Mesothelial cell of epicardium (in vitro differentiated cells): ENCODE data around the gene GALNT18. TPM values are rescaled to one million over a fixed set of nuclear protein-coding genes. Genes with fewer than 3 reads are reported as not detected.
A peak's percentile ranks its signal among the peaks of the same experiment; 100 is the strongest.

Experiments
- DNase-seq, 2 experiments: peaks; one replicate each; pipeline ENCODE4 v3.0.0; 2021; ENCODE audit warnings: low spot score in 2 of 2; ENCODE audit not compliant: unreplicated experiment in 2 of 2
- H3K27ac Mint-ChIP-seq: 2 replicates; pipeline ENCODE4 v1.8.0; 2021; ENCODE audit warnings: mixed read lengths
- H3K27me3 Mint-ChIP-seq: 2 replicates; pipeline ENCODE4 v1.8.0; 2021; ENCODE audit warnings: low read depth, mixed read lengths
- H3K36me3 Mint-ChIP-seq: 2 replicates; pipeline ENCODE4 v1.8.0; 2021; ENCODE audit warnings: mixed read lengths
- H3K4me1 Mint-ChIP-seq: 2 replicates; pipeline ENCODE4 v1.8.0; 2021; ENCODE audit warnings: mixed read lengths
- H3K4me3 Mint-ChIP-seq: 2 replicates; pipeline ENCODE4 v1.8.0; 2021; ENCODE audit warnings: mild to moderate bottlenecking, moderate library complexity, mixed read lengths
- H3K9me3 Mint-ChIP-seq: 2 replicates; pipeline ENCODE4 v1.8.0; 2021; ENCODE audit warnings: mixed read lengths
- CTCF ChIP-seq: fragments of 200-600 bp; sonication (generic); IDR thresholded peaks from one replicate; pipeline ENCODE4 v1.5.0; 2021; ENCODE audit warnings: antibody characterized with exemption; ENCODE audit not compliant: unreplicated experiment
- total RNA-seq: library from RNA; stranded (reverse); gene quantifications from 3 replicates; pipeline ENCODE4 v1.2.1, GENCODE V29; 2021

The GALNT18 gene
- total RNA-seq, 1 donor from 2014 or later: 4.2 TPM

- Mint-ChIP-seq H3K27ac (no peak overlapping the region), H3K27me3 (peaks cover 78% of the 10 kb centered on the region)
- peak in 1 of 2 experiments; percentile 57 for DNase-seq
Measured at GRCh38 chr11:11620173-11620920, 1.5 kb downstream of the GALNT18 start.

GRCh38 chr11:11618973-11619435, 2.8 kb downstream of the GALNT18 start:
- Mint-ChIP-seq H3K9me3 (no peaks in the 10 kb centered on the region), H3K27me3 (peaks cover 70% of the 10 kb centered on the region), H3K27ac (no peak overlapping the region), H3K4me3 (peak overlapping the region; percentile 35), H3K4me1 (peaks cover 17% of the 10 kb centered on the region), H3K36me3 (no peaks in the 10 kb centered on the region)
- TF ChIP-seq CTCF: no peak
- no peak for DNase-seq

More at GRCh38 chr11:11620173-11620920, 1.5 kb downstream of the GALNT18 start:
- Mint-ChIP-seq H3K4me3 (peak overlapping the region; percentile 78), H3K9me3 (no peaks in the 10 kb centered on the region), H3K36me3 (no peaks in the 10 kb centered on the region), H3K4me1 (peaks cover 17% of the 10 kb centered on the region)
- no peak for TF ChIP-seq CTCF

- Mint-ChIP-seq H3K9me3 (no peaks in the 10 kb centered on the region), H3K4me3 (no peak overlapping the region), H3K27ac (no peak overlapping the region), H3K27me3 (peaks cover 63% of the 10 kb centered on the region), H3K36me3 (no peaks in the 10 kb centered on the region), H3K4me1 (peaks cover 5% of the 10 kb centered on the region)
- no peak for TF ChIP-seq CTCF
- no peak for DNase-seq
Measured at GRCh38 chr11:11615086-11615485, 6.7 kb downstream of the GALNT18 start.

GRCh38 chr11:11612439-11612838, 9.4 kb downstream of the GALNT18 start:
- Mint-ChIP-seq H3K27me3 (peaks cover 49% of the 10 kb centered on the region), H3K9me3 (no peaks in the 10 kb centered on the region), H3K36me3 (no peaks in the 10 kb centered on the region), H3K4me3 (no peak overlapping the region), H3K27ac (no peak overlapping the region), H3K4me1 (peaks cover 7% of the 10 kb centered on the region)
- DNase-seq: no peak
- no peak for TF ChIP-seq CTCF

- Mint-ChIP-seq H3K4me1 (peaks cover 7% of the 10 kb centered on the region), H3K9me3 (no peaks in the 10 kb centered on the region), H3K27ac (no peak overlapping the region), H3K4me3 (no peak overlapping the region), H3K27me3 (peaks cover 46% of the 10 kb centered on the region), H3K36me3 (no peaks in the 10 kb centered on the region)
- TF ChIP-seq CTCF: no peak
- no peak for DNase-seq
Measured at GRCh38 chr11:11611381-11611780, 10.4 kb downstream of the GALNT18 start.
